HL-60 (cell line): ENCODE measurements around the gene GPD2.

Experiments used
- DNase-seq, 2 experiments: peaks; one replicate each; pipeline ENCODE4 v3.0.0-alpha.2; 2010 to 2020; ENCODE audit warnings: low read depth in 1 of 2, low spot score in 1 of 2
- H3K27ac ChIP-seq: fragments of 250-450 bp; sonication (Bioruptor Pico); replicated peaks from 2 replicates; pipeline ENCODE4 v1.5.1; 2020; ENCODE audit warnings: mild to moderate bottlenecking, moderate library complexity
- H3K27me3 ChIP-seq: fragments of 250-450 bp; sonication (Bioruptor Pico); 2 replicates; pipeline ENCODE4 v1.5.1; 2021; ENCODE audit warnings: mild to moderate bottlenecking, moderate library complexity; ENCODE audit not compliant: insufficient read depth, poor library complexity, severe bottlenecking
- H3K4me3 ChIP-seq: replicated peaks from 2 replicates; pipeline ENCODE4 v1.5.1; 2011; ENCODE audit warnings: mild to moderate bottlenecking, control low read depth, low read length; ENCODE audit not compliant: insufficient read depth
- CTCF ChIP-seq: IDR thresholded peaks from one replicate; pipeline ENCODE4 v1.5.1; 2011; ENCODE audit warnings: low read length, control low read depth, inconsistent platforms; ENCODE audit not compliant: insufficient read depth
- GABPA ChIP-seq: IDR thresholded peaks from 2 replicates; pipeline ENCODE4 v1.6.1; 2012; ENCODE audit warnings: low read depth
- POLR2AphosphoS5 ChIP-seq: IDR thresholded peaks from 2 replicates; pipeline ENCODE4 v1.6.1; 2012; ENCODE audit warnings: low read depth
- REST ChIP-seq: IDR thresholded peaks from 2 replicates; pipeline ENCODE4 v1.6.1; 2012; ENCODE audit warnings: low read depth; ENCODE audit not compliant: insufficient replicate concordance
- SPI1 ChIP-seq: IDR thresholded peaks from 2 replicates; pipeline ENCODE4 v1.6.1; 2012; ENCODE audit warnings: low read depth, mild to moderate bottlenecking, borderline replicate concordance

GPD2 gene

GRCh38 chr2:156548413-156548812 is 112.2 kb downstream of the GPD2 start:
- Histone ChIP-seq H3K4me3 (no peak overlapping the region), H3K27ac (no peak overlapping the region), H3K27me3 (no peaks in the 10 kb centered on the region)
- TF ChIP-seq GABPA (no peak), REST (no peak), CTCF (no peak), SPI1 (no peak)
- DNase-seq: no peak

GRCh38 chr2:156553714-156554442 is 117.7 kb downstream of the GPD2 start:
- Histone ChIP-seq H3K27me3 (no peaks in the 10 kb centered on the region), H3K4me3 (no peak overlapping the region), H3K27ac (no peak overlapping the region)
- no peak for TF ChIP-seq POLR2AphosphoS5
- no peak for TF ChIP-seq CTCF
- TF ChIP-seq GABPA: no peak
- DNase-seq: no peak

- TF ChIP-seq REST: no peak
- no peak for TF ChIP-seq GABPA
- H3K27ac ChIP-seq: no peak overlapping the region
- DNase-seq: no peak
- H3K4me3 ChIP-seq: no peak overlapping the region
- H3K27me3 ChIP-seq: no peaks in the 10 kb centered on the region
These were observed 125.1 kb downstream of the GPD2 start for GRCh38 chr2:156561326-156561725.

- Histone ChIP-seq H3K4me3 (no peak overlapping the region), H3K27me3 (no peaks in the 10 kb centered on the region), H3K27ac (no peak overlapping the region)
- no peak for DNase-seq
- TF ChIP-seq POLR2AphosphoS5 (no peak), SPI1 (no peak)
These were observed 125.9 kb downstream of the GPD2 start for GRCh38 chr2:156562124-156562523.

- TF ChIP-seq SPI1 (no peak), POLR2AphosphoS5 (no peak), CTCF (no peak), REST (no peak), GABPA (no peak)
- Histone ChIP-seq H3K4me3 (no peak overlapping the region), H3K27ac (no peak overlapping the region), H3K27me3 (no peaks in the 10 kb centered on the region)
- no peak for DNase-seq
These were observed 128.0 kb downstream of the GPD2 start for GRCh38 chr2:156563994-156564753.
